Activated CD4-positive, alpha-beta memory T cell treated with anti-CD3 and anti-CD28 coated beads for 36 hours (primary cell): ENCODE measurements around the gene ATP13A4. TPM values are rescaled to one million over a fixed set of nuclear protein-coding genes. Genes with fewer than 3 reads are reported as not detected.
A peak's percentile ranks its signal among the peaks of the same experiment; 100 is the strongest.

Source experiments
- CTCF ChIA-PET: fragments of 350-600 bp; sonication (Branson Sonifier 250); formaldehyde crosslinking; loops from one replicate; lab custom pipeline; 2021; ENCODE audit warnings: antibody characterized with exemption, inconsistent platforms; lab: Charles Lee
- POLR2A ChIA-PET: fragments of 350-600 bp; sonication (Branson Sonifier 250); formaldehyde crosslinking; loops from one replicate; lab custom pipeline; 2021; ENCODE audit warnings: antibody characterized with exemption; lab: Charles Lee
- DNase-seq: peaks from one replicate; pipeline ENCODE4 v3.0.0-alpha.2; 2020
- H3K27ac Mint-ChIP-seq: one replicate; pipeline ENCODE4 v1.8.0; 2021; ENCODE audit warnings: mixed read lengths
- H3K27me3 Mint-ChIP-seq: one replicate; pipeline ENCODE4 v1.8.0; 2021; ENCODE audit warnings: mixed read lengths
- H3K36me3 Mint-ChIP-seq: one replicate; pipeline ENCODE4 v1.8.0; 2021; ENCODE audit warnings: mixed read lengths
- H3K4me1 Mint-ChIP-seq: one replicate; pipeline ENCODE4 v1.8.0; 2021; ENCODE audit warnings: low read depth, mixed read lengths
- H3K4me3 Mint-ChIP-seq: one replicate; pipeline ENCODE4 v1.8.0; 2021; ENCODE audit warnings: mild to moderate bottlenecking, mixed read lengths
- H3K9me3 Mint-ChIP-seq: one replicate; pipeline ENCODE4 v1.8.0; 2021; ENCODE audit warnings: mixed read lengths
- intact Hi-C: fragments of 100-400 bp; cut with micrococcal nuclease; formaldehyde crosslinking; loops from one replicate; pipeline ENCODE4 v1.15.1; 2023
- total RNA-seq, 2 experiments: library from RNA; stranded (reverse); gene quantifications; one replicate each; pipeline ENCODE4 v1.2.3, GENCODE V29; 2021

The ATP13A4 gene
- total RNA-seq, 2 experiments from 2014 or later: 2.7 to 3.2 TPM

DNA sequence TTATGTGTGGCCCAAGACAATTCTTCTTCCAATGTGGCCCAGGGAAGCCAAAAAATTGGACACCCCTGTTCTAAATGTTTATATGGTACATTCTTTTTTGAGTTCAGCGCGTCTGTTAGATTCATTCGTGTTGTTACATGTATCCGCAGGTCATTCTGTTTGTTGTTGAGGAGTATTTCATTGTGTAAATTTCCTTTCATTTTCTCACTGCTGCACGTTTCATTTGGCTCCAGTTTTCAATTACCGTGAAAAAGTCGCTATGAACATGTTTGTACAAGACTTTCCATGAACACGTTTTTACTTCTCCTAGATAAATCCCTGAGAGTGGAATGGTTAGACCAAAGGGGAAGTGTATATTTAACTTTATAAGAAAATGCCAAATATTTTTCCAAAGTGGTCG lies 30.8 kb upstream of the ATP13A4 start:
- no peak for DNase-seq
- no peaks in the 10 kb centered on the region for H3K9me3 Mint-ChIP-seq
- no peak overlapping the region for H3K27ac Mint-ChIP-seq
- no peaks in the 10 kb centered on the region for H3K27me3 Mint-ChIP-seq
- no peaks in the 10 kb centered on the region for H3K36me3 Mint-ChIP-seq
- intact Hi-C loops: no loop called here
- POLR2A ChIA-PET: interaction anchor here (0.6 kb wide), 1 partner anchor 27 kb away, joined by 3 read pairs; no protein-coding TSS in a partner anchor
- no peak overlapping the region for H3K4me3 Mint-ChIP-seq
- CTCF ChIA-PET: interaction anchor here (0.6 kb wide), 1 partner anchor 13 kb away, joined by 4 read pairs; no protein-coding TSS in a partner anchor
- H3K4me1 Mint-ChIP-seq: no peaks in the 10 kb centered on the region

DNA sequence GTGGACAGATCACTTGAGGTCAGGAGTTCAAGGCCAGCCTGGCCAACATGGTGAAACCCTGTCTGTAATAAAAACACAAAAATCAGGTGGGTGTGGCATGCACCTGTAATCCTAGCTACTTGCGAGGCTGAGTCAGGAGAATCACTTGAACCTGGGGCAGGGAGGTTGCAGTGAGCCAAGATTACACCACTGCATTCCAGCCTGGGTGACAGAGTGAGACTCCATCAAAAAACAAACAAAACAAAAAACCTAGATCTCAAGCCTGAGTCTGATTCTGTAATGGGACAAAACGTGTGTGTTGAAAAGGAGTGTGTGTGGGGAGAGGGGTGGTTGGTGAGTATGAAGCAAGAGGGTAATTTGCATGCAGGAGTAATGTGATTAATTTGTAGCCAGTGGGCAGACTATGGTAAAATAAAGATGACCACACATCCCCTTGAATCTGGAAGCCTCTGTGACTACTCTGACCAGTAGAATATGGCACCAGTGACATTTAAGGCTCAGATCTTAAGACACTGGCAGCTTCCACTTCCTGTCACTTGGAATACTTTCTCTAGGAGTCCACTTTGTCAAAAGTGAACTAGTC lies 19.9 kb upstream of the ATP13A4 start:
- Mint-ChIP-seq H3K4me3 (no peak overlapping the region), H3K4me1 (no peaks in the 10 kb centered on the region), H3K27ac (no peak overlapping the region), H3K27me3 (no peaks in the 10 kb centered on the region), H3K9me3 (no peaks in the 10 kb centered on the region), H3K36me3 (no peaks in the 10 kb centered on the region)
- intact Hi-C loops: no loop called here
- POLR2A ChIA-PET: no interaction called here
- CTCF ChIA-PET: interaction anchor here (0.7 to 3.9 kb wide), 3 partner anchors 113 to 762 kb away, joined by 3 to 45 read pairs (median 6); no protein-coding TSS in a partner anchor
- no peak for DNase-seq

DNA sequence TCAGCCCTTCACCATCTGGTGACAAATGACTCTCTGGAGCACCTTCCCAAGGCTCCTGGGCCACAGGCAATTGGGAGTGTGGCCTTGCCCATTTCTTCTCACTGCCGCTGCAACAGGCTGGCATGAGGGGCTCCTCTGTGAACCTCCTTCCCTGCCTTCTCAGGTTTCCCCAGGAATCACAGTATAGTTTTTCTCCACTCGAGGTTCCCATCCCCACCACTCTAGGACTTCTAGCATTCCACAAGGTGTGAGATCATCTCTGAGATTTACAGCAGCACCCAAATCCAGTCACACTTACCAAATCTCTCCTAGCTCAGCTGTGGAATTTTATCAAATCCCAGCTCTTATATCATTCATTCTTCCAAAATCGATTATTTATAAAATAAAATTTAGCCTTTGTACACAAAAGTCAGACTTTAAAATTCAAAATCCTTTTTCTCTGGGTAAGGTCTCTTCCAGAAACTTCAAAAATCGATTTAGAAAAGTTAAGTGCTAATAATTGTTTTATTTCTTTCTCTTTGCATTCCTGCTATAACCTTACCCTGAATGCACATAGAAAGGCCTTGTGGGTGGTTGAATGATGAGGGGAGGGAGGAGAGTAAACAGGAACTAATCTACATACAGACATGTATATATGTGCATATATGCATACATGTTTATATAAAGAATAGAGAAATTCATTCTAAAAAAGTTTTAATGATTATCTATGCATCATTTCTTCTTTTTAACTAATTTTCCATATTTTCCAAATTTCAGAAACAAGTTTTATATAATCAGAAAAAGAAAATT lies 18.9 kb upstream of the ATP13A4 start:
- POLR2A ChIA-PET: no interaction called here
- H3K27ac Mint-ChIP-seq: no peak overlapping the region
- H3K27me3 Mint-ChIP-seq: no peaks in the 10 kb centered on the region
- intact Hi-C loops: loop anchor here (2.0 kb wide), 3 partner anchors 755 to 1107 kb away; no protein-coding TSS in a partner anchor
- DNase-seq: no peak
- no peaks in the 10 kb centered on the region for H3K36me3 Mint-ChIP-seq
- H3K4me1 Mint-ChIP-seq: no peaks in the 10 kb centered on the region
- H3K9me3 Mint-ChIP-seq: no peaks in the 10 kb centered on the region
- CTCF ChIA-PET: interaction anchor here (0.6 to 3.9 kb wide), 8 partner anchors 10 to 1106 kb away, joined by 3 to 45 read pairs (median 4); no protein-coding TSS in a partner anchor
- no peak overlapping the region for H3K4me3 Mint-ChIP-seq

DNA sequence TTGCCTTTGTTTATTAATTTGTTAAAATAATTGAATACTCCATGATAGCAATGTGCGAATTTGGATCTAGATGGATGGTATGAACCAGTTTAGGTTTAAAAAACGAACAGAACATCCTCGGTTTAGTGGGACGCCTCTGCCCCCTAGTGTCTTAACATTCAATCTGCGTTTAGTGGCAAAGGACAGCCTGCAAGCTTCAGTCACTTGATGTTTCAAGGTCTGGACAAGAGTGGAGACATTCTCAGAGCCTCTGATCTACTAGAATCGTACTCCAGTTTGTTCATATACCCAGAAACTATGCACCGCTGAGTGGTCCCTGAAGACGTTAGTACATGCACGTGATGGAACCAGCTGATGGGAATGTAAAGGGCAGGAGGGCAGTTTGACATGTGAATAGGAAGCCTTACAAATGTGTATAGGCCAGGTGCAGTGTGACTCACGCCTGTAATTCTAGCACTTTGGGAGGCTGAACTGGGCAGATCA lies 17.8 kb upstream of the ATP13A4 start:
- POLR2A ChIA-PET: no interaction called here
- intact Hi-C loops: loop anchor here (1.0 to 2.0 kb wide), 5 partner anchors 111 to 1106 kb away; no protein-coding TSS in a partner anchor
- Mint-ChIP-seq H3K4me3 (no peak overlapping the region), H3K4me1 (no peaks in the 10 kb centered on the region), H3K27ac (no peak overlapping the region), H3K27me3 (no peaks in the 10 kb centered on the region), H3K36me3 (no peaks in the 10 kb centered on the region), H3K9me3 (no peaks in the 10 kb centered on the region)
- CTCF ChIA-PET: interaction anchor here (0.6 to 3.9 kb wide), 15 partner anchors 8 to 1105 kb away, joined by 3 to 45 read pairs (median 4); no protein-coding TSS in a partner anchor
- DNase-seq: peak; percentile 64

DNA sequence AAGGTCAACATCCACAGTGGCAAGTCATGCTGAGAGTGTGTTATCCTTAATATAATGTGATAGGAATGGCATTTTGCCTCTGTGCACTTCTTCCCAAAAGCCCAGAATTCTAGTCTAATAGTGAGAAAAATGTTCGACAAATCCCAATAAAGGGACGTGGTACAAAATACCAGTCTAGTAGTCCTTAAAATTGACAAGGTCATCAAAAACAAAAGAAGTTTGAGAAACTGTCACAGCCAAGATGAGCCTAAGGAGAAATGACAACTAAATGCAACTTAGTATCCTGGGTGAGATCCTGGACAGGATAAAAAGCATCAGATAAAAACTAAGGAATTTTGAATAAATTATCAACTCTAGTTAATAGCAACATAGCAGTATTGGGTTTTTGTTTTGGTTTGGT lies 14.4 kb upstream of the ATP13A4 start:
- ChIA-PET CTCF (no interaction called here), POLR2A (no interaction called here)
- Mint-ChIP-seq H3K27me3 (no peaks in the 10 kb centered on the region), H3K4me3 (no peak overlapping the region), H3K36me3 (no peaks in the 10 kb centered on the region), H3K9me3 (no peaks in the 10 kb centered on the region), H3K27ac (no peak overlapping the region), H3K4me1 (no peaks in the 10 kb centered on the region)
- no peak for DNase-seq
- intact Hi-C loops: no loop called here

DNA sequence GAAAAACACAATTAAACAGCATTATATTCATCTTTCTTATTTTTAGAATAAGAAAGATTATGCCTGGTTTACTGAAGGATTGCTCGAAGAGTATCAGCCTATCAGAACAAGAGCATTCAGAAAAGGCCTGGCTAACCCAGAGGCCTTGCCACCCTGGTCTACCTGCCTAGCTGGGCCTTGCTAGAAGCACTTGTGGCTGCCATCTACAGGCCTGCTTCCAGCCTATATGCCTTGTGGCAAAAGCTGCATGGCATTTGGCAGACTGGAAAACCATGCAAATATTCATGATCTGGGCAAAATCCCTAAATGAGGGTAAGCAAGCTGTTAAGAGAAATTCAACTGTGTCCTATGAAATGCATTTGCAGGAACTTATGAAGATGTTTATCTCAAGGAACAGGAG lies 9.3 kb upstream of the ATP13A4 start:
- ChIA-PET POLR2A (no interaction called here), CTCF (no interaction called here)
- Mint-ChIP-seq H3K27ac (no peak overlapping the region), H3K4me1 (no peaks in the 10 kb centered on the region), H3K9me3 (no peaks in the 10 kb centered on the region), H3K4me3 (no peak overlapping the region), H3K27me3 (no peaks in the 10 kb centered on the region), H3K36me3 (no peaks in the 10 kb centered on the region)
- intact Hi-C loops: no loop called here
- DNase-seq: peak; percentile 18

DNA sequence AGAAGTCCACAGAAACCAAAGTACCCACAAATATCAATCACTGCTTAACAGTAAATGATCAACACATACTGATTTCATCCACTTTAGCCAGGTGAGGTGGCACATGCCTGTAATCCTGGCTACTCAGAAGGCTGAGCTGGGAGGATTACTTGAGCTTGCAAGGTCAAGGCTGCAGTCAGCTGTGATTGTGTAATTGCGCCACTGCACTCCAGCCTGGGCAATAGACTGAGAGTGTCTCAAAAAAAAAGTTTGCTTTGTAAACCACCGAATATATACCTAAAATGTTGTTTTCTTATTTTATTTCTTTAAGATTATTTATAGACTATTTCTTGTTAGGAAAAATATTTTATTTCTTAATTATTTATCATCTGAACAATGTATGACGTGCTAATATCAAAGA lies 8.7 kb upstream of the ATP13A4 start:
- CTCF ChIA-PET: no interaction called here
- Mint-ChIP-seq H3K27ac (no peak overlapping the region), H3K36me3 (no peaks in the 10 kb centered on the region), H3K9me3 (no peaks in the 10 kb centered on the region), H3K27me3 (no peaks in the 10 kb centered on the region), H3K4me1 (no peaks in the 10 kb centered on the region), H3K4me3 (no peak overlapping the region)
- POLR2A ChIA-PET: interaction anchor here (0.6 kb wide), 1 partner anchor 1272 kb away, joined by 3 read pairs; no protein-coding TSS in a partner anchor
- intact Hi-C loops: no loop called here
- DNase-seq: no peak

DNA sequence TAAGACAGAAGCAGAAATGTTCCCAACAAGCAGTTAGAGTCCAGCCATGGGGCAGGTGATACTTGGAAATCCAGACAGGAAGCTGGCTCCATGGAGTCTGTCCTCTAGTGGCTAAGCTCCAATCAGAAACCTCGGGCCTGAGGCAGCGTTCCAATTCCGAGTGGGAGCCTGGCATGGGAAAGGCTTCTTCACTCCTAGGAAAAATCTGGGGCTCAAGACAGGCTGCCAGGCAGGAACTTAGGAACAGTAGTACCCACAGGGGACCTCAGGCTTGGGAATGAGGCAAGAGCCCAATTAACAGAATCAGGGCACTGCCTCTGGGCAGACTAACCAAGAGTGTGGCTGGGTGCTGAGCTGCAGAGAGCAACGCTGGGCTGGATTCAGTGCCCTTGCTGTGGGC lies 6.2 kb upstream of the ATP13A4 start:
- no peak for DNase-seq
- Mint-ChIP-seq H3K4me3 (no peak overlapping the region), H3K9me3 (no peaks in the 10 kb centered on the region), H3K36me3 (no peaks in the 10 kb centered on the region), H3K27me3 (no peaks in the 10 kb centered on the region), H3K4me1 (no peaks in the 10 kb centered on the region), H3K27ac (no peak overlapping the region)
- intact Hi-C loops: no loop called here
- ChIA-PET CTCF (interaction anchor here (0.8 kb wide), 1 partner anchor 12 kb away, joined by 3 read pairs; no protein-coding TSS in a partner anchor), POLR2A (no interaction called here)

DNA sequence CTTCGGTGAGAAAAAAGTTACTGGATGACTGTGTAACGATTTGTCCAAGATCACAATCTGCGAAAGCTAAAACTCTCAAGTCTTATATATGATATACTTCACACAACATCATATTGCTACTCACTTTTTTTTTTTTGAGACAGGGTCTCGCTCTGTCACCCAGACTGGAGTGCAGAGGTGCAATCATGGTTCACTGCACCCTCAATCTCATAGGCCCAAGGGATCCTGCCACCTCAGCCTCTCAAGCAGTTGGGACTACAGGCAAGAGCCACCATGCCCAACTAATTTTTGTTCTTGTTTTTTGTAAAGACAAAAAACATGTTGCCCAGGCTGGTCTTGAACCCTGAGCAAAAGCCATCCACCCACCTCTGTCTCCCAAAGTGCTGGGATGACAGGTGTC lies 5.4 kb upstream of the ATP13A4 start:
- DNase-seq: no peak
- intact Hi-C loops: no loop called here
- no peaks in the 10 kb centered on the region for H3K36me3 Mint-ChIP-seq
- H3K4me3 Mint-ChIP-seq: no peak overlapping the region
- H3K9me3 Mint-ChIP-seq: no peaks in the 10 kb centered on the region
- no peak overlapping the region for H3K27ac Mint-ChIP-seq
- no peaks in the 10 kb centered on the region for H3K4me1 Mint-ChIP-seq
- no peaks in the 10 kb centered on the region for H3K27me3 Mint-ChIP-seq
- ChIA-PET CTCF (interaction anchor here (0.7 kb wide), 1 partner anchor 993 kb away, joined by 3 read pairs; no protein-coding TSS in a partner anchor), POLR2A (no interaction called here)

DNA sequence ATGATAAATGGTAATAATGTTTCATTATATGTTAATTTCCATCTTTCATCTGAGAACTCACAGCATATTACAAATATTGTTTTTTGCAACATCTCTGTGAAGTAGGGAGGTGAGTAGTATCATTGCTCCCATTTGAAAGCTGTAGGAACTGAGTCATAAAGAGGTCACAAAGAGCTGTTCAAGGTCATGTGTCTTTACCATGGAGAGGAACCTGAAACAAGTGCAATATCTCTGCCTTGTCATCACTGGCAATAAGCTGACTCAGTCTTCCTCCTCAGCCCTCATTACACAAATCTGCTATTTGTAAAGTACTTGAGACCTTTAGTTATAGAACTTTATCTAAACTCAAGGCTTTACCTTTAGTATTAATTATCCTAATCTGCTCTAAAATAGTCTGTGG lies 4.4 kb upstream of the ATP13A4 start:
- CTCF ChIA-PET: interaction anchor here (0.7 kb wide), 1 partner anchor 992 kb away, joined by 3 read pairs; no protein-coding TSS in a partner anchor
- Mint-ChIP-seq H3K27ac (no peak overlapping the region), H3K36me3 (no peaks in the 10 kb centered on the region), H3K4me3 (no peak overlapping the region), H3K27me3 (no peaks in the 10 kb centered on the region), H3K9me3 (no peaks in the 10 kb centered on the region), H3K4me1 (no peaks in the 10 kb centered on the region)
- DNase-seq: no peak
- intact Hi-C loops: no loop called here
- POLR2A ChIA-PET: no interaction called here

DNA sequence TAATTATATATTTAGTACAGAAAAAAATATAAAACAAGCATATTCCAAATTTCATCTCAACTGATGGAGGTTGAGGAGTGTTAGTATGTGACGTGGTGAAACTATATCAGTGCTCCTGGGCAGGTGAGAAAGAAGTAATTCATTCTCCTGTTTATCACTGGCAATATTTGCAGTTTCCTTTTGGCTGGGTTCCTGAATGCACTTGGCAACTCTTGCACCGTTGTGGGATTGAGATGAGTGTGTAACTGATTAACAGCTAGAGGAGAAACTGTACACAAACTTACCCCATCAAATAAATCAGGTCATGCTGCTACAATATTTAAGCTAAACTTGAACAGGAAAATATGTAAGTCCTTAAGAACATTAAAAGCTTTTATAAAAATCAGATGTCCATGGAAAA lies 2.1 kb upstream of the ATP13A4 start:
- no peaks in the 10 kb centered on the region for H3K36me3 Mint-ChIP-seq
- ChIA-PET POLR2A (no interaction called here), CTCF (interaction anchor here (1.2 kb wide), 1 partner anchor 16 kb away, joined by 4 read pairs; no protein-coding TSS in a partner anchor)
- no peak overlapping the region for H3K4me3 Mint-ChIP-seq
- no peak for DNase-seq
- no peaks in the 10 kb centered on the region for H3K9me3 Mint-ChIP-seq
- H3K4me1 Mint-ChIP-seq: no peaks in the 10 kb centered on the region
- no peak overlapping the region for H3K27ac Mint-ChIP-seq
- H3K27me3 Mint-ChIP-seq: no peaks in the 10 kb centered on the region
- intact Hi-C loops: no loop called here

DNA sequence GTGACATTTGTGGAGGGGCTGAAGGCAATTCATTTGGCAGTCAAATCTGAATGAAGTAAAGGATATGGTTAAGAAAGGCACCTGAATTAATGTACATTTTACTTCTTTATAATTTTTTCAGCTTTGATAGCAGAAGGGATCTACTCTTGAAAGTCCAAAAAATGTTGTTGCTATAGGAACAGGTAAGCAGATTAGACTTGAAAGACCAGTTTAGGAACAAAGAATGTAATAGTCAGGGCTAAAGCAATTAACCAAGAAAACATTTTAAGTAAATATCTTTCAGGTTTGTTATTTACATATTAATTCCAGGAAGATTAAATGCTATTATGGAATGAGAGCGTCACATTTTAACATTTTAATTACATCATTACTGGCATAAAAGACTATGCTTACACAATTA lies 1.1 kb downstream of the ATP13A4 start:
- Mint-ChIP-seq H3K4me3 (no peak overlapping the region), H3K9me3 (no peaks in the 10 kb centered on the region), H3K27ac (no peak overlapping the region), H3K27me3 (no peaks in the 10 kb centered on the region), H3K36me3 (no peaks in the 10 kb centered on the region), H3K4me1 (no peaks in the 10 kb centered on the region)
- CTCF ChIA-PET: no interaction called here
- DNase-seq: no peak
- intact Hi-C loops: no loop called here
- POLR2A ChIA-PET: no interaction called here
